NCI-H460 (cell line): ENCODE measurements around the gene SEPTIN10. TPM values are rescaled to one million over a fixed set of nuclear protein-coding genes. Genes with fewer than 3 reads are reported as not detected.
"Not testable (repeated sequence)": the region's sequence is repeated elsewhere in the genome, so short reads cannot be mapped to it uniquely, and the experiment has no call there.

ENCODE experiments used
- DNase-seq: peaks from one replicate; pipeline ENCODE4 v3.0.0-alpha.2; 2016; ENCODE audit warnings: low read depth; ENCODE audit errors: extremely low read depth
- total RNA-seq: library from RNA; depleted of rRNA; stranded (reverse); fragments of >200 nt; shearing (Covaris generic); gene quantifications from 2 replicates; pipeline ENCODE4 v1.2.3, GENCODE V29; 2014

Gene SEPTIN10
- total RNA-seq, 1 experiment from 2014 or later, result 183 TPM

GRCh38 chr2:109607766-109608165 lies 6.0 kb downstream of the SEPTIN10 start:
- DNase-seq, result no peak

GRCh38 chr2:109604597-109604996 lies 9.2 kb downstream of the SEPTIN10 start:
- DNase-seq, result peak; percentile 78

- DNase-seq, result no peak
These were observed 11.1 kb downstream of the SEPTIN10 start for GRCh38 chr2:109602617-109603188.

GRCh38 chr2:109601783-109602182 lies 12.0 kb downstream of the SEPTIN10 start:
- DNase-seq, result no peak

GRCh38 chr2:109597283-109597682 lies 16.5 kb downstream of the SEPTIN10 start:
- no peak for DNase-seq

- no peak for DNase-seq
These were observed 18.1 kb downstream of the SEPTIN10 start for GRCh38 chr2:109595644-109596043.

- DNase-seq, result no peak
These were observed 19.4 kb downstream of the SEPTIN10 start for GRCh38 chr2:109594246-109594885.

GRCh38 chr2:109592905-109593304 lies 20.9 kb downstream of the SEPTIN10 start:
- DNase-seq, result no peak

- DNase-seq, result no peak
These were observed 22.6 kb downstream of the SEPTIN10 start for GRCh38 chr2:109591206-109591605.

- DNase-seq, result no peak
These were observed 27.1 kb downstream of the SEPTIN10 start for GRCh38 chr2:109586687-109587086.

GRCh38 chr2:109582928-109583895 lies 30.6 kb downstream of the SEPTIN10 start:
- DNase-seq, result no peak

GRCh38 chr2:109577630-109578029 lies 36.1 kb downstream of the SEPTIN10 start:
- not testable (repeated sequence) for DNase-seq

GRCh38 chr2:109575373-109575772 lies 38.4 kb downstream of the SEPTIN10 start:
- no peak for DNase-seq

GRCh38 chr2:109563980-109564550 lies 49.7 kb downstream of the SEPTIN10 start:
- no peak for DNase-seq

GRCh38 chr2:109563288-109563687 lies 50.5 kb downstream of the SEPTIN10 start:
- peak; percentile 25 for DNase-seq

- DNase-seq, result no peak
These were observed 51.3 kb downstream of the SEPTIN10 start for GRCh38 chr2:109562421-109562820.

- no peak for DNase-seq
These were observed 53.5 kb downstream of the SEPTIN10 start for GRCh38 chr2:109560265-109560664.

GRCh38 chr2:109558076-109558882 lies 55.5 kb downstream of the SEPTIN10 start:
- DNase-seq, result peak; percentile 96

- no peak for DNase-seq
These were observed 56.5 kb downstream of the SEPTIN10 start for GRCh38 chr2:109557309-109557708.

GRCh38 chr2:109555346-109555900 lies 58.3 kb downstream of the SEPTIN10 start:
- no peak for DNase-seq
